ENCODE results near the gene IQCM. TPM values are rescaled to one million over a fixed set of nuclear protein-coding genes. Genes with fewer than 3 reads are reported as not detected.

Gene IQCM
- polyA plus RNA-seq, 3 donors = not detected

- no peak overlapping the region for H3K27ac Mint-ChIP-seq
- Histone ChIP-seq H4K20me1 (ENCODE audit: insufficient read depth, low read length) (no peaks in the 10 kb centered on the region), H2AFZ (ENCODE audit: insufficient read depth, low read depth, low read length, poor library complexity, severe bottlenecking) (no peak overlapping the region), H3K4me3 (replicated peaks in 1 of 3; ENCODE audit: low read depth in 2 of 3, low read length in 3 of 3) (no peak overlapping the region), H3K27me3 (ENCODE audit: control insufficient read depth in 2 of 2, insufficient read depth in 2 of 2, low read length in 2 of 2) (no peaks in the 10 kb centered on the region), H3K9ac (ENCODE audit: insufficient read depth, low read length, poor library complexity, severe bottlenecking) (no peak overlapping the region), H3K79me2 (ENCODE audit: insufficient read depth, low read length) (no peaks in the 10 kb centered on the region), H3K9me3 (replicated peaks in 1 of 2; ENCODE audit: control insufficient read depth in 1 of 2, insufficient read depth in 1 of 2, low read length in 2 of 2) (no peaks in the 10 kb centered on the region), H3K27ac (ENCODE audit: low read depth in 1 of 2, low read length in 2 of 2) (no peak overlapping the region), H3K36me3 (replicated peaks in 1 of 2; ENCODE audit: control insufficient read depth in 1 of 2, insufficient read depth in 2 of 2, low read length in 2 of 2) (no peaks in the 10 kb centered on the region), H3K4me2 (replicated peaks; ENCODE audit: extremely low read depth, low read length, poor library complexity, severe bottlenecking) (no peak overlapping the region), H3K4me1 (ENCODE audit: control insufficient read depth in 1 of 2, insufficient read depth in 2 of 2, low read length in 2 of 2) (no peaks in the 10 kb centered on the region)
- intact Hi-C loops (cut with micrococcal nuclease) = no loop called here
- H3K4me1 Mint-ChIP-seq = no peaks in the 10 kb centered on the region
- WGBS (ENCODE audit: insufficient coverage) = no CpG with 5 or more reads among the region's 1 CpG
- no peaks in the 10 kb centered on the region for H3K36me3 Mint-ChIP-seq
- no peak overlapping the region for H3K4me3 Mint-ChIP-seq
- H3K27me3 Mint-ChIP-seq (ENCODE audit: low read depth in 3 of 3) = peaks cover 0 to 3% (median 0%) of the 10 kb centered on the region in 3 donors
- TF ChIP-seq CTCF (IDR thresholded peaks at IDR 0.05) = no peak
- H3K9me3 Mint-ChIP-seq = peaks cover 0 to 3% (median 2%) of the 10 kb centered on the region in 7 donors
- DNase-seq = no peak
Measured at GRCh38 chr4:149638073-149638472, 177.6 kb downstream of the IQCM start.

GRCh38 chr4:149634368-149634767, 181.3 kb downstream of the IQCM start:
- no peaks in the 10 kb centered on the region for H3K36me3 ChIP-seq (replicated peaks in 1 of 2; ENCODE audit: control insufficient read depth in 1 of 2, insufficient read depth in 2 of 2, low read length in 2 of 2)
- Mint-ChIP-seq H3K9me3 (peaks cover 0 to 3% (median 2%) of the 10 kb centered on the region in 7 donors), H3K36me3 (no peaks in the 10 kb centered on the region), H3K27ac (no peak overlapping the region), H3K4me3 (no peak overlapping the region), H3K4me1 (no peaks in the 10 kb centered on the region), H3K27me3 (ENCODE audit: low read depth in 3 of 3) (peaks cover 0 to 3% (median 0%) of the 10 kb centered on the region in 3 donors)
- TF ChIP-seq CTCF (IDR thresholded peaks at IDR 0.05) = no peak
- H3K4me1 ChIP-seq (ENCODE audit: control insufficient read depth in 1 of 2, insufficient read depth in 2 of 2, low read length in 2 of 2) = no peaks in the 10 kb centered on the region
- no peak for DNase-seq
- H3K4me2 ChIP-seq (replicated peaks; ENCODE audit: extremely low read depth, low read length, poor library complexity, severe bottlenecking) = no peak overlapping the region
- intact Hi-C loops (cut with micrococcal nuclease) = no loop called here
- H4K20me1 ChIP-seq (ENCODE audit: insufficient read depth, low read length) = no peaks in the 10 kb centered on the region
- no CpG with 5 or more reads among the region's 2 CpGs for WGBS (ENCODE audit: insufficient coverage)
- H3K9me3 ChIP-seq (replicated peaks in 1 of 2; ENCODE audit: control insufficient read depth in 1 of 2, insufficient read depth in 1 of 2, low read length in 2 of 2) = peaks cover 0 to 6% of the 10 kb centered on the region in 2 donors
- H3K27me3 ChIP-seq (ENCODE audit: control insufficient read depth in 2 of 2, insufficient read depth in 2 of 2, low read length in 2 of 2) = no peaks in the 10 kb centered on the region
- H3K79me2 ChIP-seq (ENCODE audit: insufficient read depth, low read length) = no peaks in the 10 kb centered on the region
- H2AFZ ChIP-seq (ENCODE audit: insufficient read depth, low read depth, low read length, poor library complexity, severe bottlenecking) = no peak overlapping the region
- H3K27ac ChIP-seq (ENCODE audit: low read depth in 1 of 2, low read length in 2 of 2) = no peak overlapping the region
- H3K9ac ChIP-seq (ENCODE audit: insufficient read depth, low read length, poor library complexity, severe bottlenecking) = no peak overlapping the region
- H3K4me3 ChIP-seq (replicated peaks in 1 of 3; ENCODE audit: low read depth in 2 of 3, low read length in 3 of 3) = no peak overlapping the region

All from CD14-positive monocyte (primary cell).